SK-N-SH (cell line): ENCODE data around the gene TPD52L2. TPM values are rescaled to one million over a fixed set of nuclear protein-coding genes. Genes with fewer than 3 reads are reported as not detected.
A peak's percentile ranks its signal among the peaks of the same experiment; 100 is the strongest.

Experiments used
- CTCF ChIA-PET: fragments of 300-600, 350-600 bp; formaldehyde crosslinking; extraction: SDS; loops from one replicate; lab custom pipeline; 2021; lab: Yijun Ruan, JAX
- POLR2A ChIA-PET: fragments of 350-600 bp; sonication (Branson Sonifier 250); formaldehyde crosslinking; extraction: SDS; loops from one replicate; lab custom pipeline; 2020; ENCODE audit warnings: antibody characterized with exemption, inconsistent platforms; lab: Yijun Ruan, JAX
- DNase-seq: peaks from one replicate; pipeline ENCODE4 v3.0.0; 2012
- H2AFZ ChIP-seq: fragments of 200-600 bp; sonication (generic); 2 replicates; pipeline ENCODE4 v1.8.1; 2016; ENCODE audit warnings: antibody characterized with exemption, mild to moderate bottlenecking, low read depth
- H3F3A ChIP-seq: fragments of 200-600 bp; sonication (generic); replicated peaks from 2 replicates; pipeline ENCODE3; 2016; ENCODE audit warnings: antibody characterized with exemption, mild to moderate bottlenecking; ENCODE audit not compliant: insufficient read depth
- H3K27ac ChIP-seq, 2 experiments: fragments of 200-500 bp in 1 of 2; fragments of 200-600 bp in 1 of 2; sonication (Bioruptor generic) in 1 of 2; sonication (generic), shearing (Covaris generic) in 1 of 2; 2 replicates each; pipeline versions ENCODE4 v1.5.1 to v1.6.1; 2014 to 2016; ENCODE audit warnings: low read depth in 2 of 2, inconsistent platforms in 1 of 2, low read length in 1 of 2, mild to moderate bottlenecking in 1 of 2, mixed read lengths in 1 of 2
- H3K27me3 ChIP-seq: fragments of 200-600 bp; sonication (generic), shearing (Covaris generic); 2 replicates; pipeline ENCODE4 v1.6.1; 2016; ENCODE audit warnings: mixed run types; ENCODE audit not compliant: insufficient read depth
- H3K36me3 ChIP-seq, 2 experiments: fragments of 200-500 bp in 1 of 2; fragments of 200-600 bp in 1 of 2; sonication (Bioruptor generic) in 1 of 2; sonication (generic) in 1 of 2; replicated peaks in 1 of 2; 2 replicates each; pipeline versions ENCODE3 to v1.5.1; 2014 to 2016; ENCODE audit warnings: low read length in 1 of 2, mild to moderate bottlenecking in 1 of 2; ENCODE audit not compliant: insufficient read depth in 2 of 2, control insufficient read depth in 1 of 2
- H3K4me1 ChIP-seq, 2 experiments: fragments of 200-500 bp in 1 of 2; fragments of 200-600 bp in 1 of 2; sonication (Bioruptor generic) in 1 of 2; sonication (generic), shearing (Covaris generic) in 1 of 2; 2 replicates each; pipeline versions ENCODE4 v1.5.1 to v1.6.1; 2014 to 2016; ENCODE audit warnings: low read depth in 1 of 2, low read length in 1 of 2, mixed run types in 1 of 2; ENCODE audit not compliant: insufficient read depth in 2 of 2, control insufficient read depth in 1 of 2
- H3K4me2 ChIP-seq: fragments of 200-600 bp; sonication (generic), shearing (Covaris generic); 2 replicates; pipeline ENCODE4 v1.6.1; 2017; ENCODE audit warnings: mixed run types
- H3K4me3 ChIP-seq, 2 experiments: fragments of 200-500 bp in 1 of 2; fragments of 200-600 bp in 1 of 2; sonication (Bioruptor generic) in 1 of 2; sonication (generic), shearing (Covaris generic) in 1 of 2; 2 replicates each; pipeline versions ENCODE4 v1.5.1 to v1.8.1; 2014 to 2016; ENCODE audit warnings: low read depth in 2 of 2, inconsistent platforms in 1 of 2, low read length in 1 of 2, mild to moderate bottlenecking in 1 of 2, mixed read lengths in 1 of 2, moderate library complexity in 1 of 2
- H3K79me2 ChIP-seq: fragments of 200-600 bp; sonication (generic); 2 replicates; pipeline ENCODE4 v1.8.1; 2017; ENCODE audit warnings: mild to moderate bottlenecking; ENCODE audit not compliant: insufficient read depth
- H3K9ac ChIP-seq: fragments of 200-600 bp; sonication (generic); 2 replicates; pipeline ENCODE4 v1.6.1; 2017; ENCODE audit warnings: mixed run types
- H3K9me2 ChIP-seq: fragments of 200-600 bp; sonication (generic); 2 replicates; pipeline ENCODE4 v1.6.1; 2017; ENCODE audit warnings: mixed run types
- H3K9me3 ChIP-seq: fragments of 200-600 bp; sonication (generic); 2 replicates; pipeline ENCODE4 v1.6.1; 2017; ENCODE audit warnings: mixed run types, mild to moderate bottlenecking, moderate library complexity
- H4K20me1 ChIP-seq: fragments of 200-600 bp; sonication (generic); 2 replicates; pipeline ENCODE4 v1.6.1; 2017; ENCODE audit warnings: mild to moderate bottlenecking, mixed run types; ENCODE audit not compliant: insufficient read depth
- CTCF ChIP-seq: fragments of 200-600 bp; sonication (generic); IDR thresholded peaks from 2 replicates; pipeline ENCODE4 v1.6.1; 2017; ENCODE audit warnings: antibody characterized with exemption, mild to moderate bottlenecking, moderate library complexity
- ELF1 ChIP-seq: IDR thresholded peaks from 2 replicates; pipeline ENCODE4 v1.4.0; 2012
- EZH2phosphoT487 ChIP-seq: fragments of 200-600 bp; sonication (generic); IDR thresholded peaks from 2 replicates; pipeline ENCODE4 v1.6.1; 2017; ENCODE audit warnings: low read depth, mixed run types, mild to moderate bottlenecking, antibody characterized with exemption, moderate library complexity, borderline replicate concordance
- FOSL2 ChIP-seq: IDR thresholded peaks from 2 replicates; pipeline ENCODE4 v1.4.0; 2012; ENCODE audit warnings: low read depth, mild to moderate bottlenecking, moderate library complexity, borderline replicate concordance
- GABPA ChIP-seq: IDR thresholded peaks from 2 replicates; pipeline ENCODE4 v1.4.0; 2012; ENCODE audit warnings: low read depth, mild to moderate bottlenecking
- GATA2 ChIP-seq: sonication (generic); formaldehyde crosslinking; IDR thresholded peaks from 2 replicates; pipeline ENCODE4 v1.5.0; 2020; ENCODE audit warnings: mild to moderate bottlenecking, missing genetic modification reagents
- IRF3 ChIP-seq: fragments of 150-350 bp; IDR thresholded peaks from 2 replicates; pipeline ENCODE4 v1.6.1; 2016; ENCODE audit warnings: mild to moderate bottlenecking, low read depth, low read length
- MEF2A ChIP-seq: IDR thresholded peaks from 2 replicates; pipeline ENCODE4 v1.4.0; 2012; ENCODE audit warnings: low read depth, borderline replicate concordance
- NRF1 ChIP-seq: IDR thresholded peaks from 2 replicates; pipeline ENCODE4 v1.6.1; 2012; ENCODE audit warnings: low read depth, mild to moderate bottlenecking, low read length
- PBX3 ChIP-seq: IDR thresholded peaks from 2 replicates; pipeline ENCODE4; 2012
- RAD21 ChIP-seq: IDR thresholded peaks from 2 replicates; pipeline ENCODE4 v1.6.1; 2012; ENCODE audit warnings: mild to moderate bottlenecking, low read length
- REST ChIP-seq: IDR thresholded peaks from 2 replicates; pipeline ENCODE4 v1.6.1; 2012; ENCODE audit warnings: mild to moderate bottlenecking, low read depth, low read length, moderate library complexity
- TCF12 ChIP-seq: IDR thresholded peaks from 2 replicates; pipeline ENCODE4 v1.4.0; 2012
- TEAD4 ChIP-seq: IDR thresholded peaks from 2 replicates; pipeline ENCODE4 v1.4.0; 2012; ENCODE audit warnings: mild to moderate bottlenecking, borderline replicate concordance; ENCODE audit not compliant: insufficient read depth
- USF1 ChIP-seq: IDR thresholded peaks from 2 replicates; pipeline ENCODE4 v1.4.0; 2012; ENCODE audit warnings: low read depth, borderline replicate concordance
- ZBTB33 ChIP-seq: IDR thresholded peaks from 2 replicates; pipeline ENCODE4 v1.4.0; 2012; ENCODE audit warnings: low read depth, borderline replicate concordance
- WGBS: methylation state at CpG from one replicate; pipeline ENCODE4 v1.1.6; 2017; ENCODE audit warnings: low lambda C conversion rate; 5-methylcytosine and 5-hydroxymethylcytosine counted together
- polyA plus RNA-seq, 3 experiments: library from polyadenylated mRNA; depleted of rRNA; stranded (reverse); fragments of >200 nt; gene quantifications; 2 replicates each; pipeline ENCODE4 v1.2.3, GENCODE V29; 2012

The TPD52L2 gene
- polyA plus RNA-seq, 1 of the 3 experiments (the other 2 are of a cell fraction): 137 TPM

- no peak for TF ChIP-seq USF1
- TF ChIP-seq, all 33 proteins: peak for 0
These were observed 2.8 kb upstream of the TPD52L2 start (continued) for GRCh38 chr20:63861981-63862901.

GRCh38 chr20:63863021-63863797 is 1.9 kb upstream of the TPD52L2 start:
- CTCF ChIA-PET: interaction anchor here (0.7 to 4.2 kb wide), 12 partner anchors 8 to 325 kb away, joined by 3 to 30 read pairs (median 4); no protein-coding TSS in a partner anchor
- WGBS: 96% methylated on average over 18 of the region's 18 CpGs
- H3K27me3 ChIP-seq: no peaks in the 10 kb centered on the region

More at GRCh38 chr20:63863021-63863797, 1.9 kb upstream of the TPD52L2 start:
- peak overlapping the region; percentile 98 for H3K4me2 ChIP-seq
- H2AFZ ChIP-seq: no peak overlapping the region
- POLR2A ChIA-PET: no interaction called here
- H3K9me2 ChIP-seq: no peaks in the 10 kb centered on the region
- peaks cover 47% of the 10 kb centered on the region for H3K79me2 ChIP-seq
- peak overlapping the region; percentile 95; the same call in 1 of the 2 replicates for H3K9ac ChIP-seq
- H4K20me1 ChIP-seq: no peaks in the 10 kb centered on the region
- peaks cover 3% of the 10 kb centered on the region for H3F3A ChIP-seq
- no peak overlapping the region for H3K27ac ChIP-seq
- peaks cover 0 to 24% of the 10 kb centered on the region in 2 experiments; a peak in 1 of 4 replicates for H3K4me1 ChIP-seq
- peak overlapping the region; percentile 78 to 97; a peak in 1 of 4 replicates for H3K4me3 ChIP-seq
- peaks cover 8 to 13% of the 10 kb centered on the region in 2 experiments for H3K36me3 ChIP-seq
- no peaks in the 10 kb centered on the region for H3K9me3 ChIP-seq
- no peak for DNase-seq
- no peak for TF ChIP-seq IRF3
- no peak for TF ChIP-seq GATA2 (CRISPR knock-in tag)
- TF ChIP-seq MEF2A: no peak
- no peak for TF ChIP-seq NRF1
- no peak for TF ChIP-seq GABPA
- no peak for TF ChIP-seq ZBTB33
- no peak for TF ChIP-seq PBX3
- no peak for TF ChIP-seq FOSL2
- no peak for TF ChIP-seq TEAD4
- no peak for TF ChIP-seq CTCF
- TF ChIP-seq REST: no peak
- no peak for TF ChIP-seq TCF12
- no peak for TF ChIP-seq RAD21
- no peak for TF ChIP-seq EZH2phosphoT487
- TF ChIP-seq ELF1: no peak
